Measurements from ENCODE around the gene MSX2. TPM values are rescaled to one million over a fixed set of nuclear protein-coding genes. Genes with fewer than 3 reads are reported as not detected.

The MSX2 gene
- polyA plus RNA-seq, 3 donors = 0.14 TPM; not detected in 2

GRCh38 chr5:174708476-174709207 is 15.7 kb upstream of the MSX2 start:
- Histone ChIP-seq H2AFZ (ENCODE audit: insufficient read depth, low read depth, low read length, poor library complexity, severe bottlenecking) (no peak overlapping the region), H3K4me1 (ENCODE audit: control insufficient read depth in 1 of 2, insufficient read depth in 2 of 2, low read length in 2 of 2) (no peaks in the 10 kb centered on the region), H3K27me3 (ENCODE audit: control insufficient read depth in 2 of 2, insufficient read depth in 2 of 2, low read length in 2 of 2) (peaks cover 2 to 5% of the 10 kb centered on the region in 2 donors), H3K4me2 (replicated peaks; ENCODE audit: extremely low read depth, low read length, poor library complexity, severe bottlenecking) (no peak overlapping the region), H4K20me1 (ENCODE audit: insufficient read depth, low read length) (no peaks in the 10 kb centered on the region), H3K79me2 (ENCODE audit: insufficient read depth, low read length) (no peaks in the 10 kb centered on the region), H3K27ac (ENCODE audit: low read depth in 1 of 2, low read length in 2 of 2) (no peak overlapping the region), H3K4me3 (replicated peaks in 1 of 3; ENCODE audit: low read depth in 2 of 3, low read length in 3 of 3) (no peak overlapping the region), H3K36me3 (replicated peaks in 1 of 2; ENCODE audit: control insufficient read depth in 1 of 2, insufficient read depth in 2 of 2, low read length in 2 of 2) (no peaks in the 10 kb centered on the region), H3K9ac (ENCODE audit: insufficient read depth, low read length, poor library complexity, severe bottlenecking) (no peak overlapping the region), H3K9me3 (replicated peaks in 1 of 2; ENCODE audit: control insufficient read depth in 1 of 2, insufficient read depth in 1 of 2, low read length in 2 of 2) (no peaks in the 10 kb centered on the region)
- Mint-ChIP-seq H3K4me3 (no peak overlapping the region), H3K9me3 (peaks cover 0 to 3% (median 2%) of the 10 kb centered on the region in 7 donors), H3K27ac (no peak overlapping the region), H3K27me3 (ENCODE audit: low read depth in 3 of 3) (peaks cover 3 to 32% (median 10%) of the 10 kb centered on the region in 3 donors), H3K4me1 (no peaks in the 10 kb centered on the region), H3K36me3 (no peaks in the 10 kb centered on the region)
- intact Hi-C loops (cut with micrococcal nuclease) = no loop called here
- 60% methylated on average over 11 of the region's 20 CpGs for WGBS (ENCODE audit: insufficient coverage)
- TF ChIP-seq CTCF (IDR thresholded peaks at IDR 0.05) = no peak
- no peak for DNase-seq

- Mint-ChIP-seq H3K4me3 (no peak overlapping the region), H3K4me1 (no peaks in the 10 kb centered on the region), H3K27ac (no peak overlapping the region), H3K9me3 (peaks cover 0 to 5% (median 0%) of the 10 kb centered on the region in 7 donors), H3K36me3 (no peaks in the 10 kb centered on the region), H3K27me3 (ENCODE audit: low read depth in 3 of 3) (peaks cover 29 to 49% (median 38%) of the 10 kb centered on the region in 3 donors)
- Histone ChIP-seq H3K4me3 (replicated peaks in 1 of 3; ENCODE audit: low read depth in 2 of 3, low read length in 3 of 3) (no peak overlapping the region), H2AFZ (ENCODE audit: insufficient read depth, low read depth, low read length, poor library complexity, severe bottlenecking) (no peak overlapping the region), H3K4me1 (ENCODE audit: control insufficient read depth in 1 of 2, insufficient read depth in 2 of 2, low read length in 2 of 2) (no peaks in the 10 kb centered on the region), H4K20me1 (ENCODE audit: insufficient read depth, low read length) (no peaks in the 10 kb centered on the region), H3K9me3 (replicated peaks in 1 of 2; ENCODE audit: control insufficient read depth in 1 of 2, insufficient read depth in 1 of 2, low read length in 2 of 2) (peaks cover 0 to 3% of the 10 kb centered on the region in 2 donors), H3K27ac (ENCODE audit: low read depth in 1 of 2, low read length in 2 of 2) (no peak overlapping the region), H3K4me2 (replicated peaks; ENCODE audit: extremely low read depth, low read length, poor library complexity, severe bottlenecking) (no peak overlapping the region), H3K79me2 (ENCODE audit: insufficient read depth, low read length) (no peaks in the 10 kb centered on the region), H3K36me3 (replicated peaks in 1 of 2; ENCODE audit: control insufficient read depth in 1 of 2, insufficient read depth in 2 of 2, low read length in 2 of 2) (no peaks in the 10 kb centered on the region), H3K27me3 (ENCODE audit: control insufficient read depth in 2 of 2, insufficient read depth in 2 of 2, low read length in 2 of 2) (peaks cover 27 to 39% of the 10 kb centered on the region in 2 donors), H3K9ac (ENCODE audit: insufficient read depth, low read length, poor library complexity, severe bottlenecking) (no peak overlapping the region)
- no peak for DNase-seq
- no peak for TF ChIP-seq CTCF (IDR thresholded peaks at IDR 0.05)
- intact Hi-C loops (cut with micrococcal nuclease) = no loop called here
Observed at GRCh38 chr5:174714751-174715150, 9.6 kb upstream of the MSX2 start.
